Activated B cell treated with CpG ODN at 0.5 μM for 24 hours (primary cell): ENCODE measurements around the gene RNF212B. TPM values are rescaled to one million over a fixed set of nuclear protein-coding genes. Genes with fewer than 3 reads are reported as not detected.
"Not testable (repeated sequence)": the region's sequence is repeated elsewhere in the genome, so short reads cannot be mapped to it uniquely, and the experiment has no call there.

Experiments used
- ATAC-seq: fragments of 200-7000 bp; cut with Tn5 transposase; one replicate; pipeline ENCODE4 v1.10.0; 2021; ENCODE audit warnings: low read depth, mild to moderate bottlenecking, moderate library complexity
- CTCF ChIA-PET: fragments of 350-600 bp; sonication (Branson Sonifier 250); formaldehyde crosslinking; loops from one replicate; lab custom pipeline; 2021; ENCODE audit warnings: antibody characterized with exemption; lab: Charles Lee
- POLR2A ChIA-PET: fragments of 350-600 bp; sonication (Branson Sonifier 250); formaldehyde crosslinking; loops from one replicate; lab custom pipeline; 2021; ENCODE audit warnings: antibody characterized with exemption; lab: Charles Lee
- DNase-seq: peaks from one replicate; pipeline ENCODE4 v3.0.0; 2022
- H3K27ac Mint-ChIP-seq: one replicate; pipeline ENCODE4 v1.8.0; 2020; ENCODE audit warnings: mixed read lengths
- H3K27me3 Mint-ChIP-seq: one replicate; pipeline ENCODE4 v1.8.0; 2021; ENCODE audit warnings: mixed read lengths
- H3K36me3 Mint-ChIP-seq: one replicate; pipeline ENCODE4 v1.8.0; 2021; ENCODE audit warnings: low read depth, mixed read lengths
- H3K4me1 Mint-ChIP-seq: one replicate; pipeline ENCODE4 v1.8.0; 2021; ENCODE audit warnings: mixed read lengths
- H3K4me3 Mint-ChIP-seq: one replicate; pipeline ENCODE4 v1.8.0; 2020; ENCODE audit warnings: mild to moderate bottlenecking, mixed read lengths
- H3K9me3 Mint-ChIP-seq: one replicate; pipeline ENCODE4 v1.8.0; 2020; ENCODE audit warnings: mixed read lengths
- CTCF ChIP-seq: fragments of 200-600 bp; IDR thresholded peaks from one replicate; pipeline ENCODE4 v1.8.0; 2022; ENCODE audit warnings: antibody characterized with exemption, mild to moderate bottlenecking
- intact Hi-C: fragments of 100-400 bp; cut with micrococcal nuclease; formaldehyde crosslinking; loops from one replicate; pipeline ENCODE4 v1.15.1; 2024
- total RNA-seq: library from RNA; stranded (reverse); gene quantifications from 2 replicates; pipeline ENCODE4 v1.2.3, GENCODE V29; 2022

The RNF212B gene
- total RNA-seq, 1 donor from 2014 or later, result not detected

GRCh38 chr14:23249824-23250223 lies 12.1 kb downstream of the RNF212B start:
- ATAC-seq (no peak), DNase-seq (no peak)
- Mint-ChIP-seq H3K27me3 (peaks cover 20% of the 10 kb centered on the region), H3K4me3 (no peak overlapping the region), H3K4me1 (no peaks in the 10 kb centered on the region), H3K27ac (no peak overlapping the region), H3K36me3 (no peaks in the 10 kb centered on the region), H3K9me3 (no peaks in the 10 kb centered on the region)
- intact Hi-C loops, result no loop called here
- no peak for TF ChIP-seq CTCF
- POLR2A ChIA-PET, result no interaction called here
- CTCF ChIA-PET, result no interaction called here

GRCh38 chr14:23252006-23252405 lies 14.3 kb downstream of the RNF212B start:
- POLR2A ChIA-PET, result no interaction called here
- H3K9me3 Mint-ChIP-seq, result no peaks in the 10 kb centered on the region
- CTCF ChIA-PET, result no interaction called here

GRCh38 chr14:23252420-23253333 lies 14.9 kb downstream of the RNF212B start:
- ATAC-seq, result no peak
- ChIA-PET POLR2A (no interaction called here), CTCF (no interaction called here)
- intact Hi-C loops, result no loop called here
- Mint-ChIP-seq H3K9me3 (no peaks in the 10 kb centered on the region), H3K36me3 (no peaks in the 10 kb centered on the region), H3K27me3 (peaks cover 22% of the 10 kb centered on the region), H3K4me1 (no peaks in the 10 kb centered on the region), H3K4me3 (no peak overlapping the region), H3K27ac (no peak overlapping the region)
- no peak for DNase-seq
- TF ChIP-seq CTCF, result no peak

More at GRCh38 chr14:23252006-23252405, 14.3 kb downstream of the RNF212B start:
- no peak for TF ChIP-seq CTCF
- DNase-seq (no peak), ATAC-seq (no peak)
- peaks cover 20% of the 10 kb centered on the region for H3K27me3 Mint-ChIP-seq
- no peaks in the 10 kb centered on the region for H3K36me3 Mint-ChIP-seq
- H3K4me1 Mint-ChIP-seq, result no peaks in the 10 kb centered on the region
- no peak overlapping the region for H3K27ac Mint-ChIP-seq
- intact Hi-C loops, result no loop called here
- no peak overlapping the region for H3K4me3 Mint-ChIP-seq

- intact Hi-C loops, result no loop called here
- Mint-ChIP-seq H3K27me3 (peaks cover 35% of the 10 kb centered on the region), H3K9me3 (no peaks in the 10 kb centered on the region), H3K36me3 (no peaks in the 10 kb centered on the region), H3K27ac (no peak overlapping the region), H3K4me1 (no peaks in the 10 kb centered on the region), H3K4me3 (no peak overlapping the region)
- POLR2A ChIA-PET, result no interaction called here
- CTCF ChIA-PET, result interaction anchor here (2.2 kb wide), 1 partner anchor 122 kb away, joined by 5 read pairs; no protein-coding TSS in a partner anchor
- ATAC-seq, result no peak
- no peak for TF ChIP-seq CTCF
- DNase-seq, result no peak
These were observed 20.5 kb downstream of the RNF212B start for GRCh38 chr14:23258256-23258655.

- TF ChIP-seq CTCF, result no peak
- POLR2A ChIA-PET, result interaction anchor here (1.2 kb wide), 1 partner anchor 22 kb away, joined by 4 read pairs; the partner anchor contains the start of gene RNF212B
- Mint-ChIP-seq H3K4me3 (no peak overlapping the region), H3K36me3 (no peaks in the 10 kb centered on the region), H3K4me1 (no peaks in the 10 kb centered on the region), H3K9me3 (no peaks in the 10 kb centered on the region), H3K27me3 (peaks cover 37% of the 10 kb centered on the region), H3K27ac (no peak overlapping the region)
- CTCF ChIA-PET, result interaction anchor here (0.7 to 2.2 kb wide), 3 partner anchors 121 to 191 kb away, joined by 3 to 5 read pairs (median 5); no protein-coding TSS in a partner anchor
- ATAC-seq (no peak), DNase-seq (no peak)
- intact Hi-C loops, result no loop called here
These were observed 21.7 kb downstream of the RNF212B start for GRCh38 chr14:23259426-23259825.

- H3K4me1 Mint-ChIP-seq, H3K36me3 Mint-ChIP-seq, DNase-seq, H3K9me3 Mint-ChIP-seq, intact Hi-C loops, H3K4me3 Mint-ChIP-seq, ATAC-seq, H3K27ac Mint-ChIP-seq, POLR2A ChIA-PET: not testable (repeated sequence)
- CTCF ChIA-PET, result interaction anchor here (1.3 kb wide), 1 partner anchor 140 kb away, joined by 5 read pairs; no protein-coding TSS in a partner anchor
- H3K27me3 Mint-ChIP-seq, result peaks cover 48% of the 10 kb centered on the region
These were observed 23.1 kb downstream of the RNF212B start for GRCh38 chr14:23260849-23261248.
